Endothelial cell of umbilical vein (primary cell): ENCODE results near the gene TBC1D9B. TPM values are rescaled to one million over a fixed set of nuclear protein-coding genes. Genes with fewer than 3 reads are reported as not detected.

Experiments used
- BruUV-seq: library from RNA; stranded (reverse); fragments of 400-500 nt; replicated peaks from 2 replicates; lab custom pipeline; 2021; lab: Mats Ljungman, UMichigan
- CTCF ChIA-PET: fragments of 300-600, 350-600 bp; sonication (Branson Sonifier 250); formaldehyde crosslinking; loops from one replicate; lab custom pipeline; 2021; ENCODE audit warnings: antibody characterized with exemption, inconsistent platforms; lab: Charles Lee
- POLR2A ChIA-PET: fragments of 300-600, 350-600 bp; sonication (Branson Sonifier 250); formaldehyde crosslinking; loops from one replicate; lab custom pipeline; 2021; ENCODE audit warnings: antibody characterized with exemption, inconsistent platforms; lab: Charles Lee
- DNase-seq: peaks from one replicate; pipeline ENCODE4 v3.0.0-alpha.2; 2011; ENCODE audit warnings: low read depth, low spot score
- FAIRE-seq: peaks from 2 replicates; lab custom pipeline; 2011; peaks lifted over from hg19 to GRCh38; lab: Jason Lieb, UNC
- H2AFZ ChIP-seq: 2 replicates; pipeline ENCODE4 v1.6.0; 2012; ENCODE audit warnings: low read depth, low read length, control low read depth, inconsistent platforms
- H3K27ac ChIP-seq: 2 replicates; pipeline ENCODE4 v1.5.1; 2011; ENCODE audit warnings: low read depth, mild to moderate bottlenecking, control low read depth, low read length, moderate library complexity; ENCODE audit not compliant: insufficient read depth
- H3K27me3 ChIP-seq, 2 experiments: 2 replicates each; pipeline versions ENCODE4 v1.6.0 to v1.6.1; 2011; ENCODE audit warnings: low read length in 2 of 2, mixed read lengths in 1 of 2; ENCODE audit not compliant: control insufficient read depth in 2 of 2, insufficient read depth in 2 of 2
- H3K36me3 ChIP-seq, 2 experiments: 2 replicates in 1 of 2; 3 replicates in 1 of 2; pipeline ENCODE4 v1.5.1; 2011; ENCODE audit warnings: low read length in 2 of 2, mild to moderate bottlenecking in 1 of 2, moderate library complexity in 1 of 2; ENCODE audit not compliant: control insufficient read depth in 2 of 2, insufficient read depth in 2 of 2; ENCODE audit errors: extremely low read depth in 1 of 2
- H3K4me1 ChIP-seq: 3 replicates; pipeline ENCODE4 v1.5.1; 2011; ENCODE audit warnings: mild to moderate bottlenecking, low read length; ENCODE audit not compliant: control insufficient read depth, insufficient read depth; ENCODE audit errors: extremely low read depth
- H3K4me2 ChIP-seq: 2 replicates; pipeline ENCODE4 v1.6.1; 2011; ENCODE audit warnings: low read length, control low read depth, mixed read lengths; ENCODE audit not compliant: insufficient read depth
- H3K4me3 ChIP-seq, 3 experiments: fragments of 200-600 bp in 1 of 3; sonication (generic), shearing (Covaris generic) in 1 of 3; replicated peaks in 1 of 3; 2 replicates each; pipeline ENCODE4 v1.5.1; 2011 to 2016; ENCODE audit warnings: control low read depth in 3 of 3, low read length in 3 of 3, mild to moderate bottlenecking in 2 of 3, inconsistent platforms in 1 of 3, low read depth in 1 of 3, moderate library complexity in 1 of 3; ENCODE audit not compliant: insufficient read depth in 1 of 3
- H3K79me2 ChIP-seq: 2 replicates; pipeline ENCODE4 v1.6.0; 2012; ENCODE audit warnings: low read length, inconsistent platforms; ENCODE audit not compliant: control insufficient read depth, insufficient read depth
- H3K9ac ChIP-seq: replicated peaks from 2 replicates; pipeline ENCODE3; 2011; ENCODE audit warnings: low read length, control low read depth; ENCODE audit not compliant: insufficient read depth; ENCODE audit errors: extremely low read depth
- H3K9me1 ChIP-seq: replicated peaks from 3 replicates; pipeline ENCODE4 v1.6.0; 2011; ENCODE audit warnings: mild to moderate bottlenecking, low read length; ENCODE audit not compliant: control insufficient read depth, insufficient read depth; ENCODE audit errors: extremely low read depth
- H3K9me3 ChIP-seq: replicated peaks from 2 replicates; pipeline ENCODE4 v1.5.1; 2012; ENCODE audit warnings: low read length, inconsistent platforms; ENCODE audit not compliant: control insufficient read depth, insufficient read depth
- H4K20me1 ChIP-seq: replicated peaks from 2 replicates; pipeline ENCODE3; 2011; ENCODE audit warnings: mild to moderate bottlenecking, low read length; ENCODE audit not compliant: control insufficient read depth, insufficient read depth; ENCODE audit errors: extremely low read depth
- EZH2 ChIP-seq: IDR thresholded peaks from 2 replicates; pipeline ENCODE4 v1.6.1; 2012; ENCODE audit warnings: borderline replicate concordance, low read depth, mild to moderate bottlenecking, moderate library complexity, low read length, inconsistent platforms; ENCODE audit not compliant: severe bottlenecking
- FOS ChIP-seq: IDR thresholded peaks from 2 replicates; pipeline ENCODE4 v1.6.1; 2011; ENCODE audit warnings: mild to moderate bottlenecking, low read length, moderate library complexity, borderline replicate concordance; ENCODE audit not compliant: insufficient read depth
- GATA2 ChIP-seq: IDR thresholded peaks from 2 replicates; pipeline ENCODE4 v1.7.0; 2011; ENCODE audit warnings: low read depth, mild to moderate bottlenecking, moderate library complexity, mixed read lengths, low read length; ENCODE audit not compliant: insufficient read length, insufficient read depth
- JUN ChIP-seq: IDR thresholded peaks from 2 replicates; pipeline ENCODE4 v1.6.1; 2011; ENCODE audit warnings: borderline replicate concordance, low read depth; ENCODE audit not compliant: insufficient read length, insufficient read depth
- MYC ChIP-seq: IDR thresholded peaks from one replicate; pipeline ENCODE4 v1.6.1; 2011; ENCODE audit warnings: mild to moderate bottlenecking, low read depth, low read length
- POLR2A ChIP-seq: IDR thresholded peaks from 2 replicates; pipeline ENCODE4 v1.6.1; 2012; ENCODE audit warnings: low read depth, mild to moderate bottlenecking, control low read depth, low read length
- POLR2AphosphoS5 ChIP-seq: IDR thresholded peaks from 2 replicates; pipeline ENCODE4 v1.6.1; 2012; ENCODE audit warnings: low read depth, mild to moderate bottlenecking, control low read depth, low read length, moderate library complexity; ENCODE audit not compliant: insufficient read depth
- dilution Hi-C: fragments of 300-500 bp; cut with MboI; formaldehyde crosslinking; loops from one replicate; pipeline ENCODE4 v1.15.0; 2019; ENCODE audit warnings: low sequenced_read_pairs; ENCODE audit not compliant: extremely low pct_ligation_motif_present
- intact Hi-C: fragments of 100-400 bp; cut with micrococcal nuclease; formaldehyde crosslinking; loops from one replicate; pipeline ENCODE4 v1.10.0; 2022
- polyA plus RNA-seq, 4 experiments: library from polyadenylated mRNA; depleted of rRNA in 3 of 4; stranded (reverse) in 3 of 4; unstranded in 1 of 4; fragments of >200 nt; gene quantifications; 2 replicates each; pipeline versions ENCODE4 v1.2.1 to v1.2.3, GENCODE V29; 2011 to 2012; ENCODE audit warnings: missing spikeins in 1 of 4
- total RNA-seq: library from RNA; stranded (reverse); gene quantifications from 2 replicates; pipeline ENCODE4 v1.2.3, GENCODE V29; 2021
- TF ChIP-seq, protein P1 (sequence below): IDR thresholded peaks from 2 replicates; pipeline ENCODE4 v1.6.1; 2011; ENCODE audit not compliant: insufficient read depth, insufficient read length
- TF ChIP-seq, protein P2 (sequence below), 2 donors: IDR thresholded peaks; 1 replicate in 1 of 2; 2 replicates in 1 of 2; pipeline ENCODE4 v1.5.1; 2011; ENCODE audit warnings: low read length in 2 of 2, mild to moderate bottlenecking in 2 of 2, moderate library complexity in 2 of 2, control low read depth in 1 of 2, inconsistent platforms in 1 of 2, low read depth in 1 of 2; ENCODE audit not compliant: insufficient read depth in 1 of 2; ENCODE audit errors: extremely low read depth in 1 of 2

Gene TBC1D9B
- total and polyA plus RNA-seq, 2 donors (not counting 3 experiments of a cell fraction or from before 2014, with no cell fraction given) = 82.8 to 150 TPM

GRCh38 chr5:179955062-179955461 lies 47.4 kb upstream of the TBC1D9B start:
- H3K9me1 ChIP-seq = no peaks in the 10 kb centered on the region
- H2AFZ ChIP-seq = no peak overlapping the region
- no TSS peak for BruUV-seq
- no peak overlapping the region for H3K9ac ChIP-seq
- H3K27me3 ChIP-seq = no peaks in the 10 kb centered on the region
- no peaks in the 10 kb centered on the region for H3K4me1 ChIP-seq
- H3K4me2 ChIP-seq = no peak overlapping the region
- H3K4me3 ChIP-seq = no peak overlapping the region
- dilution Hi-C loops (no loop called here), intact Hi-C loops (no loop called here)
- H3K9me3 ChIP-seq = no peaks in the 10 kb centered on the region
- FAIRE-seq = no peak
- no peak for DNase-seq
- ChIA-PET CTCF (no interaction called here), POLR2A (no interaction called here)
- H3K36me3 ChIP-seq = no peaks in the 10 kb centered on the region
- H4K20me1 ChIP-seq = no peaks in the 10 kb centered on the region
- TF ChIP-seq, protein P1, sequence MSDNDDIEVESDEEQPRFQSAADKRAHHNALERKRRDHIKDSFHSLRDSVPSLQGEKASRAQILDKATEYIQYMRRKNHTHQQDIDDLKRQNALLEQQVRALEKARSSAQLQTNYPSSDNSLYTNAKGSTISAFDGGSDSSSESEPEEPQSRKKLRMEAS = no peak
- TF ChIP-seq JUN (no peak), GATA2 (no peak), MYC (no peak), POLR2AphosphoS5 (no peak), EZH2 (no peak), POLR2A (no peak), FOS (no peak)
- TF ChIP-seq, protein P2, sequence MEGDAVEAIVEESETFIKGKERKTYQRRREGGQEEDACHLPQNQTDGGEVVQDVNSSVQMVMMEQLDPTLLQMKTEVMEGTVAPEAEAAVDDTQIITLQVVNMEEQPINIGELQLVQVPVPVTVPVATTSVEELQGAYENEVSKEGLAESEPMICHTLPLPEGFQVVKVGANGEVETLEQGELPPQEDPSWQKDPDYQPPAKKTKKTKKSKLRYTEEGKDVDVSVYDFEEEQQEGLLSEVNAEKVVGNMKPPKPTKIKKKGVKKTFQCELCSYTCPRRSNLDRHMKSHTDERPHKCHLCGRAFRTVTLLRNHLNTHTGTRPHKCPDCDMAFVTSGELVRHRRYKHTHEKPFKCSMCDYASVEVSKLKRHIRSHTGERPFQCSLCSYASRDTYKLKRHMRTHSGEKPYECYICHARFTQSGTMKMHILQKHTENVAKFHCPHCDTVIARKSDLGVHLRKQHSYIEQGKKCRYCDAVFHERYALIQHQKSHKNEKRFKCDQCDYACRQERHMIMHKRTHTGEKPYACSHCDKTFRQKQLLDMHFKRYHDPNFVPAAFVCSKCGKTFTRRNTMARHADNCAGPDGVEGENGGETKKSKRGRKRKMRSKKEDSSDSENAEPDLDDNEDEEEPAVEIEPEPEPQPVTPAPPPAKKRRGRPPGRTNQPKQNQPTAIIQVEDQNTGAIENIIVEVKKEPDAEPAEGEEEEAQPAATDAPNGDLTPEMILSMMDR (IDR thresholded peaks at IDR 0.05; ENCODE audit: extremely low read depth in 1 of 2, insufficient read depth in 1 of 2, low read depth in 1 of 2, low read length in 2 of 2) = no peak
- H3K79me2 ChIP-seq = no peaks in the 10 kb centered on the region
- H3K27ac ChIP-seq = no peak overlapping the region
